Endodermal cell (in vitro differentiated cells): ENCODE measurements around the gene ALDH7A1. TPM values are rescaled to one million over a fixed set of nuclear protein-coding genes. Genes with fewer than 3 reads are reported as not detected.

ENCODE experiments used
- DNase-seq: peaks from one replicate; pipeline ENCODE4 v3.0.0-alpha.2; 2017
- H3K27ac ChIP-seq: 2 replicates; pipeline ENCODE4 v1.5.1; 2013; ENCODE audit warnings: mild to moderate bottlenecking, low read depth, low read length, moderate library complexity
- H3K27me3 ChIP-seq: 2 replicates; pipeline ENCODE4 v1.6.1; 2013; ENCODE audit warnings: mild to moderate bottlenecking, low read length, moderate library complexity; ENCODE audit not compliant: insufficient read depth, control insufficient read depth, poor library complexity, severe bottlenecking
- H3K36me3 ChIP-seq: 2 replicates; pipeline ENCODE4 v1.7.0; 2013; ENCODE audit warnings: mild to moderate bottlenecking, low read length, moderate library complexity; ENCODE audit not compliant: control insufficient read depth, insufficient read depth
- H3K4me1 ChIP-seq: one replicate; pipeline ENCODE4 v1.7.0; 2013; ENCODE audit warnings: low read length; ENCODE audit not compliant: control insufficient read depth, insufficient read depth
- H3K4me3 ChIP-seq: 2 replicates; pipeline ENCODE4 v1.5.1; 2013; ENCODE audit warnings: mild to moderate bottlenecking, low read length, moderate library complexity
- H3K9ac ChIP-seq: 2 replicates; pipeline ENCODE4 v1.6.1; 2013; ENCODE audit warnings: mild to moderate bottlenecking, low read length, moderate library complexity; ENCODE audit not compliant: poor library complexity, severe bottlenecking; ENCODE audit errors: extremely low read depth
- H3K9me3 ChIP-seq: 2 replicates; pipeline ENCODE4 v1.6.1; 2013; ENCODE audit warnings: mild to moderate bottlenecking, low read length, moderate library complexity; ENCODE audit not compliant: control insufficient read depth
- H3K27ac Mint-ChIP-seq: 2 replicates; pipeline ENCODE4 v1.8.0; 2020; ENCODE audit warnings: mixed read lengths
- H3K27me3 Mint-ChIP-seq: 2 replicates; pipeline ENCODE4 v1.8.0; 2021; ENCODE audit warnings: mild to moderate bottlenecking, mixed read lengths; ENCODE audit not compliant: insufficient read depth
- H3K36me3 Mint-ChIP-seq: 2 replicates; pipeline ENCODE4 v1.8.0; 2020; ENCODE audit warnings: low read depth, mixed read lengths
- H3K4me1 Mint-ChIP-seq: 2 replicates; pipeline ENCODE4 v1.8.0; 2020; ENCODE audit warnings: mixed read lengths
- H3K4me3 Mint-ChIP-seq: 2 replicates; pipeline ENCODE4 v1.8.0; 2020; ENCODE audit warnings: mild to moderate bottlenecking, moderate library complexity, mixed read lengths
- H3K9me3 Mint-ChIP-seq: 2 replicates; pipeline ENCODE4 v1.8.0; 2020; ENCODE audit warnings: mild to moderate bottlenecking, mixed read lengths
- WGBS, 2 experiments: methylation state at CpG; one replicate each; pipeline versions ENCODE4 v1.1.5 to v1.1.7; 2013; ENCODE audit warnings: missing lambda C conversion rate in 2 of 2, mixed read lengths in 1 of 2; ENCODE audit not compliant: insufficient coverage in 1 of 2, insufficient read length in 1 of 2; 5-methylcytosine and 5-hydroxymethylcytosine counted together
- total RNA-seq, 2 donors: library from RNA; stranded (reverse); fragmentation: NEBNext Ultra II Directional in 1 of 2; extraction: Animal tissue kit (Norgen Biotek cat#: 25700) in 1 of 2; gene quantifications; 2 replicates in 1 of 2; 3 replicates in 1 of 2; pipeline ENCODE4 v1.2.1, GENCODE V29; 2021
- TF ChIP-seq, protein P1 (sequence below): fragments of 200-600 bp; sonication (generic); conservative IDR thresholded peaks from 2 replicates; pipeline ENCODE4 v1.5.0; 2021; ENCODE audit warnings: antibody characterized with exemption, mild to moderate bottlenecking

The ALDH7A1 gene
- total RNA-seq, 2 donors from 2014 or later = 133 to 192 TPM

DNA sequence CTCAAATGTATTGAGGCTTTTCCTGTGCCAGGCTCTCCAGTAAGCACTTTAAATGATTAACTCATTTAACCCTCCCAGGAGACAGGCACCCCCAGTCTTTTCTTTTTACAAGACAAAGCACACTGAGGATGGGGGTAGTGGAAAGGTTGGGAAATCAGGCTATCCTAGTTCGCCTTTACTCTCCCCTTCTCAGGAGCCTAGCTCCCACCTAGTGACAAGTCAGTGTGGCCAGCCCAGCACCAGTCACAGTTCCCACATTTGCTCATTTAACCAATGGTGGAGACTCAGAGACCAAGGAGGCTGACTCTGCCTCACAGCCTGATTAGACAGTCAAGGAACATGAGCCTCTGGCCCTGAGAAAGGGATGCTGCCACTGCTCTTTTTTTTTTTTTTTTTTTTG is 3.5 kb downstream of the ALDH7A1 start:
- Mint-ChIP-seq H3K4me1 (peaks cover 15% of the 10 kb centered on the region), H3K27me3 (no peaks in the 10 kb centered on the region), H3K9me3 (peaks cover 28% of the 10 kb centered on the region), H3K36me3 (peaks cover 61% of the 10 kb centered on the region), H3K4me3 (no peak overlapping the region), H3K27ac (no peak overlapping the region)
- Histone ChIP-seq H3K4me1 (no peaks in the 10 kb centered on the region), H3K9me3 (peaks cover 30% of the 10 kb centered on the region), H3K27ac (no peak overlapping the region), H3K4me3 (peak overlapping the region; percentile 34), H3K9ac (no peak overlapping the region), H3K36me3 (peaks cover 53% of the 10 kb centered on the region), H3K27me3 (no peaks in the 10 kb centered on the region)
- 75% methylated on average over 1 of the region's 1 CpG; no CpG with 5 or more reads in 1 of the 2 experiments for WGBS, 2 experiments
- TF ChIP-seq, protein P1, sequence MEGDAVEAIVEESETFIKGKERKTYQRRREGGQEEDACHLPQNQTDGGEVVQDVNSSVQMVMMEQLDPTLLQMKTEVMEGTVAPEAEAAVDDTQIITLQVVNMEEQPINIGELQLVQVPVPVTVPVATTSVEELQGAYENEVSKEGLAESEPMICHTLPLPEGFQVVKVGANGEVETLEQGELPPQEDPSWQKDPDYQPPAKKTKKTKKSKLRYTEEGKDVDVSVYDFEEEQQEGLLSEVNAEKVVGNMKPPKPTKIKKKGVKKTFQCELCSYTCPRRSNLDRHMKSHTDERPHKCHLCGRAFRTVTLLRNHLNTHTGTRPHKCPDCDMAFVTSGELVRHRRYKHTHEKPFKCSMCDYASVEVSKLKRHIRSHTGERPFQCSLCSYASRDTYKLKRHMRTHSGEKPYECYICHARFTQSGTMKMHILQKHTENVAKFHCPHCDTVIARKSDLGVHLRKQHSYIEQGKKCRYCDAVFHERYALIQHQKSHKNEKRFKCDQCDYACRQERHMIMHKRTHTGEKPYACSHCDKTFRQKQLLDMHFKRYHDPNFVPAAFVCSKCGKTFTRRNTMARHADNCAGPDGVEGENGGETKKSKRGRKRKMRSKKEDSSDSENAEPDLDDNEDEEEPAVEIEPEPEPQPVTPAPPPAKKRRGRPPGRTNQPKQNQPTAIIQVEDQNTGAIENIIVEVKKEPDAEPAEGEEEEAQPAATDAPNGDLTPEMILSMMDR = no peak
- no peak for DNase-seq

DNA sequence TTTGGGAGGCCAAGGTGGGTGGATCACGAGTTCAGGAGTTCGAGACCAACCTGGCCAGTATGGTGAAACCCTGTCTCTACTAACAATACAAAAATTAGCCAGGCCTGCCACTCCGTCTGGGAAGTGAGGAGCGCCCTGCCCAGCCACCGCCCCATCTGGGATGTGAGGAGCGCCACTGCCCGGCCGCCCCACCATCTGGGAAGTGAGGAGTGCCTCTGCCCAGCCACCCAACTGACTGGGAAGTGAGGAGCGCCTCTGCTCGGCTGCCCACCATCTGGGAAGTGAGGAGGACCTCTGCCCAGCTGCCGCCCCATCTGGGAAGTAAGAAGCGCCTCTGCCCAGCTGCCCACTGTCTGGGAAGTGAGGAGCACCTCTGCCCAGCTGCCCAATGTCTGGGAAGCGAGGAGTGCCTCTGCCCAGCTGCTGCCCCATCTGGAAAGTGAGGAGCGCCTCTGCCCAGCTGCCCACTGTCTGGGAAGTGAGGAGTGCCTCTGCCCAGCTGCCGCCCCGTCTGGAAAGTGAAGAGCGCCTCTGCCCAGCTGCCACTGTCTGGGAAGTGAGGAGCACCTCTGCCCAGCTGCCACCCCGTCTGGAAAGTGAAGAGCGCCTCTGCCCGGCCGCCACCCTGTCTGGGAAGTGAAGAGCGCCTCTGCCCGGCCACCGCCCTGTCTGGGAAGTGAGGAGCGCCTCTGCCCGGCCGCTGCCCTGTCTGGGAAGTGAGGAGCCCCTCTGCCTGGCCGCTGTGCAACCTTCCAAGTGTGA is 5.3 kb downstream of the ALDH7A1 start:
- Mint-ChIP-seq H3K4me3 (no peak overlapping the region), H3K27me3 (no peaks in the 10 kb centered on the region), H3K9me3 (peaks cover 27% of the 10 kb centered on the region), H3K36me3 (peaks cover 71% of the 10 kb centered on the region), H3K4me1 (peaks cover 13% of the 10 kb centered on the region), H3K27ac (no peak overlapping the region)
- Histone ChIP-seq H3K27ac (no peak overlapping the region), H3K4me1 (no peaks in the 10 kb centered on the region), H3K9ac (no peak overlapping the region), H3K4me3 (no peak overlapping the region), H3K9me3 (peaks cover 30% of the 10 kb centered on the region), H3K36me3 (peaks cover 71% of the 10 kb centered on the region), H3K27me3 (no peaks in the 10 kb centered on the region)
- TF ChIP-seq, protein P1 = no peak
- 96 to 97% methylated on average over 24 to 28 of the region's 28 CpGs for WGBS, 2 experiments
- no peak for DNase-seq

DNA sequence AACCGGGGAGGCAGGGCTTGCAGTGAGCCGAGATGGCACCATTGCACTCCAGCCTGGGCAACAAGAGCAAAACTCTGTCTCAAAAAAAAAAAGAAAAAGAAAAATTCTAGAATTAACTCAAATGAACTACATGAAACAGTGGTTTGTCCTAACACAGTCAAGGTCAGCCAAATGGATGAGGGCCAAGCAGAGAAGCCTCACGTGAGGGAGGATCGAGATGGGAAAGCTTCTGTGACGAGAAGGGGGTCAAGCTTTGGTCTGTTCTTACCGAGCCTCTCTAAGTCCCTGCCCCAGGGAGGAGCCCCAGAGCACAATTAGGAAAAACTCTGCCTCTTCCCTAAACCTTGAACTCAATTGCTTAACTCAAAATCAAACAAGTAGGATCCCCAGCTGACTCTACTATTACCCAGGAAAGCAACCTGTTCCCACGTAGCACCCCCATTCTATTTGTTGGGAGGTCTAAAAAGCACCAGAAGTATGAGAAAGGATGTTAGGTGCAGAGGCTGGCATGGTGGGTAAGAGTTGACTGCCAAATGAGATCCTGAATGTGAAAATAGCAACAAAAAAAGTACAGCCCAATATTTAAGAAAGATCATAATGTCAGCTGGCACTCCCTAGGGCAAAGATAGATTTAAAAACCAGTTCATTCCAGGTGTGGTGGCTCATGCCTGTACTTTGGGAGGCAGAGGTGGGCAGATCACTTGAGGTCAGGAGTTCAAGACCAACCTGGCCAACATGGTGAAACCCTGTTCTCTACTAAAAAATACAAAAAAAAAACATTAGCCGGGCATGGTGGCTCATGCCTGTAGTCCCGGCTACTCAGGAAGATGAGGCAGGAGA is 7.2 kb downstream of the ALDH7A1 start:
- no peaks in the 10 kb centered on the region for H3K27me3 Mint-ChIP-seq
- H3K27ac Mint-ChIP-seq = no peak overlapping the region
- no peaks in the 10 kb centered on the region for H3K27me3 ChIP-seq
- DNase-seq = no peak
- TF ChIP-seq, protein P1 = no peak
- H3K4me1 ChIP-seq = no peaks in the 10 kb centered on the region
- no peak overlapping the region for H3K4me3 Mint-ChIP-seq
- no peak overlapping the region for H3K9ac ChIP-seq
- H3K36me3 ChIP-seq = peaks cover 85% of the 10 kb centered on the region
- peaks cover 27% of the 10 kb centered on the region for H3K9me3 Mint-ChIP-seq
- H3K36me3 Mint-ChIP-seq = peaks cover 78% of the 10 kb centered on the region
- H3K9me3 ChIP-seq = peaks cover 30% of the 10 kb centered on the region
- 94 to 97% methylated on average over 6 to 9 of the region's 9 CpGs for WGBS, 2 experiments
- peaks cover 2% of the 10 kb centered on the region for H3K4me1 Mint-ChIP-seq
- no peak overlapping the region for H3K27ac ChIP-seq
- H3K4me3 ChIP-seq = no peak overlapping the region
